GM12874 (cell line): ENCODE measurements around the gene NKX1-1.

Source experiments
- CTCF ChIP-seq: IDR thresholded peaks from 2 replicates; pipeline ENCODE4 v1.5.1; 2011; ENCODE audit warnings: low read depth, mild to moderate bottlenecking, control low read depth, low read length, moderate library complexity; ENCODE audit not compliant: insufficient read depth

Gene NKX1-1

GRCh38 chr4:1381181-1381621 lies 25.0 kb downstream of the NKX1-1 start:
- TF ChIP-seq CTCF: no peak

- TF ChIP-seq CTCF: no peak
Observed at GRCh38 chr4:1380368-1381151, 25.7 kb downstream of the NKX1-1 start.

GRCh38 chr4:1379801-1380331 lies 26.4 kb downstream of the NKX1-1 start:
- TF ChIP-seq CTCF: no peak

- TF ChIP-seq CTCF: no peak
Observed at GRCh38 chr4:1379351-1379781, 26.9 kb downstream of the NKX1-1 start.

- TF ChIP-seq CTCF: no peak
Observed at GRCh38 chr4:1378559-1379231, 27.5 kb downstream of the NKX1-1 start.

- TF ChIP-seq CTCF: no peak
Observed at GRCh38 chr4:1377606-1378261, 28.5 kb downstream of the NKX1-1 start.
